ENCODE results near the gene CELA3A.

Gene CELA3A

DNA sequence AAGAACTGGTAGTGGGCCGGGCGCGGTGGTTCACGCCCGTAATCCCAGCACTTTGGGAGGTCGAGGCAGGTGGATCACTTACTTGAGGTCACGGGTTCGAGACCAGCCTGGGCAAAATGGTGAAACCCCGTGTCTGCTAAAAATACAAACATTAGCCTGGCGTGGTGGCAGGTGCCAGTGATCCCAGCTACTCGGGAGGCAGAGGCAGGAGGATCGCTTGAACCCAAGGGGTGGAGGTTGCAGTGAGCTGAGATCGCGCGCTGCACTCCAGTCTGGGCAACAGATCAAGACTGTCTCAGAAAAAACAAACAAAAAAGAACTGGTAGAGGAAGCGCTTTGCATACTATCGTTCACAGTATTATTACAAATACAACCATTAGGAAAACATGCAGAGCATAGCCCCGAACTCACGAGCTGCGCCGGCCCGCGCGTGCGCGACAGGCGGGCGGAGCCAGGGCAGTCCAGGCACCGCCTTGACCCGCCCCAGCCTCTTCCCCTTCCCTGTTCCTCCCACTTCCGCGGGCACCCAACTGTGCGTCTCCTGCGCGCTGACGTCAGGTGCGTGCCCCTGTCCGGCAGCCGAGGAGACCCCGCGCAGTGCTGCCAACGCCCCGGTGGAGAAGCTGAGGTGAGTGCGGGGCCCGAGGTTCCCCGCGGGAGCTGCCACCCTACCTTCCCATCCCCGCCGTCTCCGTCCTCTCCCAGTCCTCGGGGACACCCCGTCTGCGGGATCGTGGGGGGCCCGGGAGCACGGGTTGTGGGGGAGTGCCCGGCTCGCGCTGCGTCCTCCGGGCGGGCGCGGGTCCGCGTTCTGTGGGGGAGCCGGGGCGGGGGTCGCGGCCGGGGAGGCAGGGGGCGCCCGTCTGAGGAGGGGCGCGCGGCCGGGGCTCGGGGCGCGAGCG lies 50.9 kb downstream of the CELA3A start, which contains the start of gene CDC42:
CDC42 (plus strand) TSS at position 595 of the 902 bp plus-strand sequence. CDS start 25,770 bp downstream, outside the sequence.
- peak; percentile 82 for DNase-seq

DNA sequence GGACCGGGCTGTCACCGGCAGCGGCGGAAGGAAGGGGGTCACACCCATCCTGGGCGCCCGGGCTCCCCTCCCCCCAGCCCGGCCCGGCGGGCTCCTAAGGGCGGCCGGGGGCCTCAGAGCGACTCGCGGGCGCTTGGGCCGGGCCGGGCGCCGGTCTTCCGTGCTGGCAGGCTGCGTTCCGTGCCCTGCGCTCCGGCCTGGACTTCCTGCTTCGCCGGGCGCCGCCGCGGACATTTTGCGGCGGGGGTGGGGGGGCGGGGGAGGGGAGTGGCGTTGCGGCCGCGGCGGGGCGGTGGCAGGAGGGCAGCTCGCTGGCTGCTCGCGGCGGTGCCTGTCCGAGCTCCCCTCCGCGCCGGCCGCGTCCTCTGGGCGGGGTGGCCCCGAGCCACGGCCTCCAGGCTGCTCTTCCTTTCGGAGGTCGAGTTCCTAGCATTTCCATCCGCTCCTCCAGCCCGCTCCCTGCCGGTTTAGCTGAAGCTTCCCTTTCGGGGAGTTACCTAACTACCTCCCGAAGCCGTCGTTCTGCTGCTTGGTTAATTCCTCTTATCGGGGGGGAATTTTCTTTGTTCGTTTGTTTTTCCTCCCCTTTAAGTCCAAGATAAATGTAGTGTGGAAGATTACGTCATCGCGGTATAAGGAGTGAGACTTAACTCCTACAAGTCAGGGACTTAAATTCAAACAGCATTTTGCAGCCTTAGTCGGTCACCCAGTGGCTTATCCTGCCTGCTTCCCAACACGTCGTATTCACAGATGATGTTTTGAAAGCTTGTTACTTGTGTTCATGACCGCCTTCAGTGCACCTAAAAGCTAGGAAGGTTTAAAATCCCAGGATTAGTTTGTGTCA lies 51.8 kb downstream of the CELA3A start:
- DNase-seq, result no peak

DNA sequence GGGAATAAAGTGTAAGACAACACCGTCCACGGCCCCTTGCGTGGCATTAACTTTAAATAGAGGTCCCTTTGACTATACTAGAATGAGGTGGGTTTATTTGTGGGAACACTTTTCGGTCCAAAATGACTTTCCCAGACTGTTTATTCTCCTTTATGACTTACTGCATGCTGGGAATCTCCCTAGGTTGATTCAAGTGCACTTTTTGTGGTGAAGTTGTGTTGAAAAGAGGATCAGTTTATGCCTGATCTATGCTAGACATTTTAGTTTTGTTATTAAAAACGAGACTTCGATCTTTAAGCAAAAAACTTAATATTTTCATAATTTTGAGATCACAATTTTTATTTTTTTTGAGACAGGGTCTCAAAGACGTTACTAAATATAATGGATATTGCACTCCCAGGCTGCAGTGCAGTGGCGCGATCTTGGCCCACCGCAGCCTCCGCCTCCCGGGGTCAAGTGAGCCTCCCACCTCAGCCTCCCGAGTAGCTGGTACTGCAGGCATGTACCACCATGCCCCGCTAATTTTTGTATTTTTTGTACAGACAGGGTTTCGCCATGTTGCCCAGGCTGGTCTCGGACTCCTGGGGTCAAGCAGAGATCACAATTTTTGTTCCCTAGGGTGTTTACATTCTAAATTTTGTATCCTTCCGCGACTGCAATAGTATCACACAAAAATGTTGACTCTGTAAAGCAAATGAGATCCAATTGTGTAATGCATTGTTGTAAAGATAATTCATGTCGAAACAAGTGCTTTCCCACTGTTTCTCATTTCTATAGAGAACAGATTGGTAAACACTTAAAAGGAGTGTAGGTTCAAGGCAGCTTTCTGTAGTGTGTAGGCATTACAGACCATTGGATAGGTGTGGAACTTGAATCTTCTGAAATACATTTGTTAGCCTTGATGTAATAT lies 52.7 kb downstream of the CELA3A start:
- DNase-seq, result no peak

DNA sequence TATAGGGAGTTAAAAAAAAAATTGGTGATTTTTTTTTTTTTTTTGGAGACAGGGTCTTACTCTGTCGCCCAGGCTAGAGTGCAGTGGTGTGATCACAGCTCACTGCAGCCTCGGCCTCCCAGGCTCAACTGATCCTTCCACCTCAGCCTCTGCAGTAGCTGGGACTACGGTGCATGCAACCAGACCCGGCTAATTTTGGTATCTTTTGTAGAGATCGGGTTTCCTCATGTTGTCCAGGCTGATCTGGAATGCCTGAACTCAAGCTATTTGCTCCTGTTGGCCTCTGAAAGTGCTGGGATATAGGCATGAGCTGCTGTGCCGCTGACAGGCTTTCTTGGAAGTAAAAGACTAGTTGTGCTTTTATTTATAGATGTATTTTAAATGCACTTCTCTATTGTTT lies 54.0 kb downstream of the CELA3A start:
- DNase-seq, result no peak

DNA sequence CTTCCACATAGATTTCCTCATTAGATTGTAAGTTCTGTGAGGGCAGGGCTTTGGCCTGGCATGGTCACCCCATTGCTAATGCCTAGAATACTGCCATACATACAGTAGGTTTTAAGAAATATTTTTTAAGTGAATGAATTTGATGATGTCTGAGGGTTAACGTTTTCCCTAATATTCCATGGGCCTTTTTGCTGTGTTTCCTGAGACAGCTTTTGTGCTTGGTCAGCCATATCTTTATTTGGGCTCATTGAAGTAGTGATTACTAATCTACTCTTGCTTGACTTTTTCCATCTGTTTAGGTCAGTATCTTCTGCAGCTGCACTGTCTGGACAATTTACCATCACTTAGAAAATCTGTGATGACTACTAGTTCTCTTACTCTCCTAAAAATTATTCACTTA lies 54.6 kb downstream of the CELA3A start:
- DNase-seq, result no peak

DNA sequence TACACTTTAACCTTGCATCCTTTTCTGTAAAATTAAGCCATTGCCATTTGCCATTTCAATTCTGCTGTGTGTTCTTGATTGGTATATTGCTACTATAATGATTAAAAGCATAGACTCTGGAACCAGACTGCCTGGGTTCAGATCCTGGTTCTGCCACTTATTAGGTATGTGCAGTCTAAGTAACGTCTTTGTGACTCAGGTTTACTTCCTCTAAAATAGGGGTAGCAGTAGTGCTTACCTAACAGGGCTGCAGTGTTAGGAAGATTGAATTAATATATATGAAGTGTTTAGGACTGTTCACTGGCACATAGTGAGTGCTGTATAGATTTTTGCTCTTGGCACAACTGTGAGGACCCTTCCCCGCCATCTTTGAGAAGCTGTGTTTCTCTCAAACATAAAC lies 55.5 kb downstream of the CELA3A start:
- DNase-seq, result no peak

DNA sequence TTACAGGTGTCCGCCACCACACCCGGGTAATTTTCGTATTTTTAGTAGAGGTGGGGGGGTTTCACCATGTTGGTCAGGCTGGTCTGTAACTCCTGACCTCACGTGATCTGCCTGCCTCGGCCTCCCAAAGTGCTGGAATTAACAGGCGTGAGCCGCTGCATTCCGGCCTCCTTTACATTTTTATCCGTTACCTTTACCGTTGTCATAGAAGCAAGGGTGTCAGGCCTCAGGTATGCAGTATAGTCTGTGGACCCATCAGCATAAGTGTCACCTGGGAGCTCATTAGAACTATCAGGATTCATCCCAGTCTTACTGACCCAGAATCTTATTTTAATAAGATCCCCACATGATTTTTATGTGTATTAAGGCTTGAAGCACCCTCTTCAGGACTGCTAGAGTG lies 56.4 kb downstream of the CELA3A start:
- DNase-seq, result no peak

Measured in NCI-H2107 (cell line).